ENCODE data around the gene SLC26A2.
"Not testable (repeated sequence)": the region's sequence is repeated elsewhere in the genome, so short reads cannot be mapped to it uniquely, and the experiment has no call there.

SLC26A2 gene

GRCh38 chr5:149931992-149932436 is 28.5 kb upstream of the SLC26A2 start:
- H3K36me3 Mint-ChIP-seq, result no peaks in the 10 kb centered on the region
- no peak overlapping the region for H3K4me3 Mint-ChIP-seq
- no peaks in the 10 kb centered on the region for H3K9me3 Mint-ChIP-seq (ENCODE audit: low read depth)
- peaks cover 2% of the 10 kb centered on the region for H3K4me1 Mint-ChIP-seq (ENCODE audit: low read depth)
- H3K27me3 Mint-ChIP-seq, result peaks cover 6% of the 10 kb centered on the region
- no peak overlapping the region for H3K27ac Mint-ChIP-seq

- Mint-ChIP-seq H3K9me3 (ENCODE audit: low read depth) (no peaks in the 10 kb centered on the region), H3K27me3 (peaks cover 6% of the 10 kb centered on the region), H3K27ac (no peak overlapping the region), H3K36me3 (no peaks in the 10 kb centered on the region), H3K4me3 (no peak overlapping the region), H3K4me1 (ENCODE audit: low read depth) (peaks cover 2% of the 10 kb centered on the region)
Measured at GRCh38 chr5:149932445-149933350, 27.9 kb upstream of the SLC26A2 start.

GRCh38 chr5:149935431-149935901 is 25.1 kb upstream of the SLC26A2 start:
- H3K36me3 Mint-ChIP-seq, result no peaks in the 10 kb centered on the region
- H3K27ac Mint-ChIP-seq, result no peak overlapping the region
- peaks cover 4% of the 10 kb centered on the region for H3K27me3 Mint-ChIP-seq
- H3K4me1 Mint-ChIP-seq (ENCODE audit: low read depth), result peaks cover 2% of the 10 kb centered on the region
- no peak overlapping the region for H3K4me3 Mint-ChIP-seq
- no peaks in the 10 kb centered on the region for H3K9me3 Mint-ChIP-seq (ENCODE audit: low read depth)

GRCh38 chr5:149936044-149936699 is 24.4 kb upstream of the SLC26A2 start:
- no peak overlapping the region for H3K27ac Mint-ChIP-seq
- no peaks in the 10 kb centered on the region for H3K4me1 Mint-ChIP-seq (ENCODE audit: low read depth)
- H3K4me3 Mint-ChIP-seq, result no peak overlapping the region
- H3K36me3 Mint-ChIP-seq, result no peaks in the 10 kb centered on the region
- H3K27me3 Mint-ChIP-seq, result peaks cover 4% of the 10 kb centered on the region
- H3K9me3 Mint-ChIP-seq (ENCODE audit: low read depth), result no peaks in the 10 kb centered on the region

- no peak overlapping the region for H3K4me3 Mint-ChIP-seq
- no peaks in the 10 kb centered on the region for H3K9me3 Mint-ChIP-seq (ENCODE audit: low read depth)
- no peaks in the 10 kb centered on the region for H3K36me3 Mint-ChIP-seq
- peaks cover 2% of the 10 kb centered on the region for H3K27me3 Mint-ChIP-seq
- H3K27ac Mint-ChIP-seq, result no peak overlapping the region
- no peaks in the 10 kb centered on the region for H3K4me1 Mint-ChIP-seq (ENCODE audit: low read depth)
Measured at GRCh38 chr5:149936700-149937091, 23.9 kb upstream of the SLC26A2 start.

GRCh38 chr5:149937610-149938009 is 22.9 kb upstream of the SLC26A2 start:
- no peaks in the 10 kb centered on the region for H3K4me1 Mint-ChIP-seq (ENCODE audit: low read depth)
- H3K36me3 Mint-ChIP-seq, result no peaks in the 10 kb centered on the region
- no peaks in the 10 kb centered on the region for H3K27me3 Mint-ChIP-seq
- no peaks in the 10 kb centered on the region for H3K9me3 Mint-ChIP-seq (ENCODE audit: low read depth)
- no peak overlapping the region for H3K4me3 Mint-ChIP-seq
- H3K27ac Mint-ChIP-seq, result no peak overlapping the region

- Mint-ChIP-seq H3K4me1 (ENCODE audit: low read depth) (no peaks in the 10 kb centered on the region), H3K27me3 (peaks cover under 1% of the 10 kb centered on the region), H3K36me3 (no peaks in the 10 kb centered on the region), H3K27ac (no peak overlapping the region), H3K4me3 (no peak overlapping the region), H3K9me3 (ENCODE audit: low read depth) (no peaks in the 10 kb centered on the region)
Measured at GRCh38 chr5:149938279-149938678, 22.3 kb upstream of the SLC26A2 start.

- Mint-ChIP-seq H3K36me3 (no peaks in the 10 kb centered on the region), H3K4me1 (ENCODE audit: low read depth) (no peaks in the 10 kb centered on the region), H3K27ac (no peak overlapping the region), H3K9me3 (ENCODE audit: low read depth) (no peaks in the 10 kb centered on the region), H3K27me3 (peaks cover 2% of the 10 kb centered on the region), H3K4me3 (no peak overlapping the region)
Measured at GRCh38 chr5:149938791-149939358, 21.7 kb upstream of the SLC26A2 start.

- Mint-ChIP-seq H3K36me3 (no peaks in the 10 kb centered on the region), H3K4me3 (no peak overlapping the region), H3K4me1 (ENCODE audit: low read depth) (no peaks in the 10 kb centered on the region), H3K27ac (no peak overlapping the region), H3K9me3 (ENCODE audit: low read depth) (no peaks in the 10 kb centered on the region), H3K27me3 (peaks cover 2% of the 10 kb centered on the region)
Measured at GRCh38 chr5:149939546-149939945, 21.0 kb upstream of the SLC26A2 start.

- H3K36me3 Mint-ChIP-seq, result no peaks in the 10 kb centered on the region
- peaks cover 2% of the 10 kb centered on the region for H3K27me3 Mint-ChIP-seq
- no peaks in the 10 kb centered on the region for H3K4me1 Mint-ChIP-seq (ENCODE audit: low read depth)
- no peaks in the 10 kb centered on the region for H3K9me3 Mint-ChIP-seq (ENCODE audit: low read depth)
- H3K4me3 Mint-ChIP-seq, result no peak overlapping the region
- H3K27ac Mint-ChIP-seq, result no peak overlapping the region
Measured at GRCh38 chr5:149940077-149940574, 20.4 kb upstream of the SLC26A2 start.

GRCh38 chr5:149940941-149941644 is 19.5 kb upstream of the SLC26A2 start:
- no peak overlapping the region for H3K4me3 Mint-ChIP-seq
- no peak overlapping the region for H3K27ac Mint-ChIP-seq
- no peaks in the 10 kb centered on the region for H3K9me3 Mint-ChIP-seq (ENCODE audit: low read depth)
- H3K4me1 Mint-ChIP-seq (ENCODE audit: low read depth), result no peaks in the 10 kb centered on the region
- peaks cover 2% of the 10 kb centered on the region for H3K27me3 Mint-ChIP-seq
- H3K36me3 Mint-ChIP-seq, result no peaks in the 10 kb centered on the region

- no peaks in the 10 kb centered on the region for H3K9me3 Mint-ChIP-seq (ENCODE audit: low read depth)
- peaks cover 2% of the 10 kb centered on the region for H3K27me3 Mint-ChIP-seq
- no peak overlapping the region for H3K4me3 Mint-ChIP-seq
- H3K4me1 Mint-ChIP-seq (ENCODE audit: low read depth), result no peaks in the 10 kb centered on the region
- no peak overlapping the region for H3K27ac Mint-ChIP-seq
- no peaks in the 10 kb centered on the region for H3K36me3 Mint-ChIP-seq
Measured at GRCh38 chr5:149941795-149942194, 18.8 kb upstream of the SLC26A2 start.

- Mint-ChIP-seq H3K4me1 (ENCODE audit: low read depth) (no peaks in the 10 kb centered on the region), H3K36me3 (no peaks in the 10 kb centered on the region), H3K27ac (no peak overlapping the region), H3K27me3 (peaks cover 2% of the 10 kb centered on the region), H3K9me3 (ENCODE audit: low read depth) (no peaks in the 10 kb centered on the region), H3K4me3 (no peak overlapping the region)
Measured at GRCh38 chr5:149942199-149942598, 18.4 kb upstream of the SLC26A2 start.

GRCh38 chr5:149942741-149943169 is 17.8 kb upstream of the SLC26A2 start:
- not testable (repeated sequence) for H3K27ac Mint-ChIP-seq; H3K4me1 Mint-ChIP-seq (ENCODE audit: low read depth); H3K36me3 Mint-ChIP-seq; H3K4me3 Mint-ChIP-seq; H3K9me3 Mint-ChIP-seq (ENCODE audit: low read depth); H3K27me3 Mint-ChIP-seq

All from activated naive CD8-positive, alpha-beta T cell (primary cell).